ENCODE results near the gene HYDIN.

DNA sequence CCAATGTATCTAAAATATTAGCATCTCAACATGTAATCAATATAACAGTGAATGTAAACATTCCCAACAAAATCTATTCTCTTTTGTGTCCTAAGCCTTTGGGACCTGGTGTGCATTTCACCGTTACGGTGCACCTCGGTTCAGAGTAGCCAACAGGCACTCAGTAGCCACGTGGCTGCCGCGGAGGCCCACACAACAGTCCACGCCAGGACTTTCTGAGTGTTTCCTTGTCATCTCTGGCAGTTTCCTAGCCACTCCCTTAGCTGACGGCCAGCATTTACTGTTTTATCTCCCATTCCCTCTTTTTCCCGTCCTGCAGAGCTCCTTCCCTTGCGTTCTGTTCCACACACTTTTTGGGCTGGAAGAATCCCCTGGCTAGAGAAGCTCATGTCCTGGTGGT is 465.9 kb downstream of the HYDIN start:
- TF ChIP-seq, protein P1, sequence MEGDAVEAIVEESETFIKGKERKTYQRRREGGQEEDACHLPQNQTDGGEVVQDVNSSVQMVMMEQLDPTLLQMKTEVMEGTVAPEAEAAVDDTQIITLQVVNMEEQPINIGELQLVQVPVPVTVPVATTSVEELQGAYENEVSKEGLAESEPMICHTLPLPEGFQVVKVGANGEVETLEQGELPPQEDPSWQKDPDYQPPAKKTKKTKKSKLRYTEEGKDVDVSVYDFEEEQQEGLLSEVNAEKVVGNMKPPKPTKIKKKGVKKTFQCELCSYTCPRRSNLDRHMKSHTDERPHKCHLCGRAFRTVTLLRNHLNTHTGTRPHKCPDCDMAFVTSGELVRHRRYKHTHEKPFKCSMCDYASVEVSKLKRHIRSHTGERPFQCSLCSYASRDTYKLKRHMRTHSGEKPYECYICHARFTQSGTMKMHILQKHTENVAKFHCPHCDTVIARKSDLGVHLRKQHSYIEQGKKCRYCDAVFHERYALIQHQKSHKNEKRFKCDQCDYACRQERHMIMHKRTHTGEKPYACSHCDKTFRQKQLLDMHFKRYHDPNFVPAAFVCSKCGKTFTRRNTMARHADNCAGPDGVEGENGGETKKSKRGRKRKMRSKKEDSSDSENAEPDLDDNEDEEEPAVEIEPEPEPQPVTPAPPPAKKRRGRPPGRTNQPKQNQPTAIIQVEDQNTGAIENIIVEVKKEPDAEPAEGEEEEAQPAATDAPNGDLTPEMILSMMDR (IDR thresholded peaks at IDR 0.05; ENCODE audit: low read depth, low read length, missing input control): no peak
- TF ChIP-seq, protein P2, sequence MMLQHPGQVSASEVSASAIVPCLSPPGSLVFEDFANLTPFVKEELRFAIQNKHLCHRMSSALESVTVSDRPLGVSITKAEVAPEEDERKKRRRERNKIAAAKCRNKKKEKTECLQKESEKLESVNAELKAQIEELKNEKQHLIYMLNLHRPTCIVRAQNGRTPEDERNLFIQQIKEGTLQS (IDR thresholded peaks at IDR 0.05): no peak
- TF ChIP-seq EGR1 (IDR thresholded peaks at IDR 0.05; ENCODE audit: low read depth in 2 of 2): no peak
- TF ChIP-seq, protein P3, sequence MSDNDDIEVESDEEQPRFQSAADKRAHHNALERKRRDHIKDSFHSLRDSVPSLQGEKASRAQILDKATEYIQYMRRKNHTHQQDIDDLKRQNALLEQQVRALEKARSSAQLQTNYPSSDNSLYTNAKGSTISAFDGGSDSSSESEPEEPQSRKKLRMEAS (IDR thresholded peaks at IDR 0.05): no peak

Data from liver (tissue), 3 donors.